GM12874 (cell line): ENCODE data around the gene NEO1.

Experiments
- CTCF ChIP-seq: IDR thresholded peaks from 2 replicates; pipeline ENCODE4 v1.5.1; 2011; ENCODE audit warnings: low read depth, mild to moderate bottlenecking, control low read depth, low read length, moderate library complexity; ENCODE audit not compliant: insufficient read depth

Gene NEO1

GRCh38 chr15:73022161-73022560, 30.1 kb upstream of the NEO1 start:
- TF ChIP-seq CTCF = no peak

GRCh38 chr15:73023071-73023470, 29.2 kb upstream of the NEO1 start:
- TF ChIP-seq CTCF = no peak

- TF ChIP-seq CTCF = no peak
Measured at GRCh38 chr15:73024168-73024567, 28.1 kb upstream of the NEO1 start.

GRCh38 chr15:73026511-73027054, 25.7 kb upstream of the NEO1 start:
- TF ChIP-seq CTCF = no peak

GRCh38 chr15:73028031-73028430, 24.2 kb upstream of the NEO1 start:
- no peak for TF ChIP-seq CTCF

GRCh38 chr15:73028831-73029451, 23.3 kb upstream of the NEO1 start:
- no peak for TF ChIP-seq CTCF

- no peak for TF ChIP-seq CTCF
Measured at GRCh38 chr15:73030122-73030679, 22.1 kb upstream of the NEO1 start.
